ENCODE data around the gene ATP9B. TPM values are rescaled to one million over a fixed set of nuclear protein-coding genes. Genes with fewer than 3 reads are reported as not detected.
A peak's percentile ranks its signal among the peaks of the same experiment; 100 is the strongest.

The ATP9B gene
- total and polyA plus RNA-seq, 10 donors = 7.5 to 58.4 (median 42.7) TPM

DNA sequence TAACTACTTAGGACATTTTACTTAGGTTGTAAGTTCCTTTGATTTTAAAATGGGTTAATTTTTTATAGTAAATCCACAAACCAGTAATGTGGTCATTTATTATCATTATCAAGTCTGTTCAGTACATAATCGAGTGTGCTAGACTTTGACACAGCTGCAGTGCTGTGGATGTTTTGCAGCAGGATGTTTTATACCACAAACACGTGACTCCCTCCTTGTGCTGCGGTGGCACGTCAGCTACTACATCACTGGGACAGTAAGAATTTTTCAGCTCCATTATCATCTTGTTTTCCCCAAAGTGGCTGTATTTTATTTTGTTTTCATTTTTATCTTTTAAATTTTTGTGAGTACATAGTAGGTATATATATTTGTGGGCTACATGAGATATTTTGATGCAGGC is 70.0 kb downstream of the ATP9B start:
- WGBS, 5 donors = 53 to 84% (median 80%) methylated on average over 4 of the region's 4 CpGs
- no peaks in the 10 kb centered on the region for H3K9me3 ChIP-seq
- H3K36me3 ChIP-seq = peaks cover 0 to 38% (median 0%) of the 10 kb centered on the region in 6 donors
- H3K4me1 ChIP-seq = peaks cover 0 to 8% (median 1%) of the 10 kb centered on the region in 6 donors
- no peak overlapping the region for H3K4me3 ChIP-seq
- no peak overlapping the region for H3K27ac ChIP-seq
- DNase-seq = no peak
- no peak for TF ChIP-seq POLR2AphosphoS5 (IDR thresholded peaks at IDR 0.05)
- no peak for TF ChIP-seq CTCF (IDR thresholded peaks at IDR 0.05 in 8 of 11, conservative IDR thresholded peaks at IDR 0.05 in 3 of 11)
- no peak for TF ChIP-seq POLR2A (IDR thresholded peaks at IDR 0.05)
- no peaks in the 10 kb centered on the region for H3K27me3 ChIP-seq (replicated peaks in 1 of 7)
- intact Hi-C loops (cut with DNase I; ENCODE audit: low total_unique reads) = no loop called here

- H3K27me3 ChIP-seq (replicated peaks in 1 of 7) = no peaks in the 10 kb centered on the region
- TF ChIP-seq POLR2AphosphoS5 (IDR thresholded peaks at IDR 0.05) = no peak
- no peak for TF ChIP-seq POLR2A (IDR thresholded peaks at IDR 0.05)
- TF ChIP-seq CTCF (IDR thresholded peaks at IDR 0.05 in 8 of 11, conservative IDR thresholded peaks at IDR 0.05 in 3 of 11) = no peak
- no peak overlapping the region for H3K4me3 ChIP-seq
- intact Hi-C loops (cut with DNase I; ENCODE audit: low total_unique reads) = no loop called here
- H3K9me3 ChIP-seq = no peaks in the 10 kb centered on the region
- 94 to 98% (median 96%) methylated on average over 4 of the region's 4 CpGs for WGBS, 5 donors
- peaks cover 0 to 4% (median 0%) of the 10 kb centered on the region in 6 donors for H3K4me1 ChIP-seq
- H3K27ac ChIP-seq = no peak overlapping the region
- no peak for DNase-seq
- peaks cover 0 to 40% (median 0%) of the 10 kb centered on the region in 6 donors for H3K36me3 ChIP-seq
Measured at GRCh38 chr18:79147014-79147413, 77.8 kb downstream of the ATP9B start.

DNA sequence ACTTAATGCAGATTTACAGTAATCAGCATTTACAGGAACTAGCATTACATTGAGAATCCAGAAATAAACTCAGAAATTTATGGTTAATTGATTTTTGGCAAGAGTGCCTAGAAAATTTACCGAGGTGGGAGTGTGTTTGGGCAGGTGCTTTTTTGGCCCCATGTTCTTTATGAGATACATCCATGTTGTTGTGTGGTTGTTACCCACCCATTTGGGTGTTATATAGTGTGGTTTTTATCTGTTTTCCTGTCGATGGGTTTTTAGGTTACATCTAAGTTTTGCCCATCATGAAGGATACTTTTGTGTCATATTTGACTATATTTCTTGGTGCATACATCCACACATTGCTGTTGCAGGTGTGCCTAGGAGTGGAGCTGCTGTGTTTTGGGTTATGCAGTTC is 82.0 kb downstream of the ATP9B start:
- H3K27ac ChIP-seq = no peak overlapping the region
- H3K36me3 ChIP-seq = peaks cover 0 to 40% (median 0%) of the 10 kb centered on the region in 6 donors
- H3K9me3 ChIP-seq = no peaks in the 10 kb centered on the region
- no peaks in the 10 kb centered on the region for H3K27me3 ChIP-seq (replicated peaks in 1 of 7)
- no peak for DNase-seq
- WGBS, 5 donors = 84 to 92% (median 88%) methylated on average over 2 of the region's 2 CpGs
- no peak overlapping the region for H3K4me3 ChIP-seq
- no peaks in the 10 kb centered on the region for H3K4me1 ChIP-seq
- intact Hi-C loops (cut with DNase I; ENCODE audit: low total_unique reads) = no loop called here
- TF ChIP-seq POLR2A (IDR thresholded peaks at IDR 0.05) (no peak), CTCF (IDR thresholded peaks at IDR 0.05 in 8 of 11, conservative IDR thresholded peaks at IDR 0.05 in 3 of 11) (no peak), POLR2AphosphoS5 (IDR thresholded peaks at IDR 0.05) (no peak)

GRCh38 chr18:79156327-79156726 is 87.1 kb downstream of the ATP9B start:
- Histone ChIP-seq H3K9me3 (no peaks in the 10 kb centered on the region), H3K36me3 (peaks cover 0 to 50% (median 3%) of the 10 kb centered on the region in 6 donors), H3K27me3 (replicated peaks in 1 of 7) (no peaks in the 10 kb centered on the region), H3K27ac (peak overlapping the region in 2 of 8 donors; percentile 55 to 57), H3K4me3 (no peak overlapping the region), H3K4me1 (peaks cover 0 to 8% (median 0%) of the 10 kb centered on the region in 6 donors)
- TF ChIP-seq POLR2AphosphoS5 (IDR thresholded peaks at IDR 0.05) (no peak), CTCF (IDR thresholded peaks at IDR 0.05 in 8 of 11, conservative IDR thresholded peaks at IDR 0.05 in 3 of 11) (no peak), POLR2A (IDR thresholded peaks at IDR 0.05) (no peak)
- intact Hi-C loops (cut with DNase I; ENCODE audit: low total_unique reads) = no loop called here
- WGBS, 5 donors = 77 to 98% (median 92%) methylated on average over 4 of the region's 4 CpGs
- no peak for DNase-seq

All from spleen (tissue), 11 donors.